ENCODE measurements around the gene NDUFA13. TPM values are rescaled to one million over a fixed set of nuclear protein-coding genes. Genes with fewer than 3 reads are reported as not detected.

Gene NDUFA13
- polyA plus RNA-seq, 1 donor from 2014 or later, result 266 TPM

DNA sequence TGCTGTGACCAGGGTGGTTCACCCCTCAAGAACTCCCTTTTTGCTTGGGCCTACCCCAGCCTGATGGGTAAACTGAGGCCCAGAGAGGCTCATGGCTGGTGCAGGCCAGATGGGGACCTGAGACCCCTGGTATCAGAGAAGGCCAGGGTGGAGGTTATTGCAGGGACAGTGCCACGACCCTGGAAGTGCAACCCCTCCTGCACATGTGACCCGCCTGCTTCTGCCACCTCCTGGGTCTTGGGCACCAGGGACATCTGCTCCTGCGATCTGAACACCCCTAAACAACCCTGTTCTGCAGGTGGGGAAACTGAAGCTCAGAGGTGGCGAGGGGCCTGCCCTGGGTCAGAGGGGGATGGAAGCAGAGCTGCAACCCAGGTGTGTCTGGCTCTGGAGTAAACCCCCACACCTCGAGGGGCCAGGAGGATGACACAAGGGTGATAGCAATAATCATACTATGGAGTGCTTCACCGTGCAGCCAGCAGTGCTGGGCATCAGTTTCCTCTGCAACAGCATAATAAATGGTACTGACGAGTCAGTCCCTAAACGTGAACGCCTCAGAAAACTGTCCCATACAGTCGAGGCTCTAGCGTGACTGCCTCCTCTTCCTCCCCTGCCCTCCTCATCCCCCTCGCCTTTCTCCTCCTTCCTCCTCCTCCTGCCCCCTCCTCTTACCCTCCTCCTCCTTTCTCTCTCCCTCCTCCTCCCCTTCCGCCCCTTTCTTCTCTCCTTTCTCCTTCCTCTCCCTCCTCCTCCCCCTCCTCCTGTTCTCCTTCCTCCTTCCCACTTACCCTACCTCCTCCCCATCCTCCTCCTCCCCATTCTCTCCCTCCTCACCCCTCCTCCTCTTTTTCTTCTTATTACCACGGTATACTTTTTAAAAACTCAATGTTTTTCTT lies 17.0 kb downstream of the NDUFA13 start:
- no peaks in the 10 kb centered on the region for H3K9me2 ChIP-seq (ENCODE audit: insufficient read depth, low read length)
- no peak overlapping the region for H3K27ac ChIP-seq (ENCODE audit: low read length)
- no peaks in the 10 kb centered on the region for H3K27me3 ChIP-seq (ENCODE audit: insufficient read depth, low read depth, low read length)
- H3K9ac ChIP-seq (ENCODE audit: low read length), result no peak overlapping the region
- H4K20me1 ChIP-seq (ENCODE audit: insufficient read depth), result no peaks in the 10 kb centered on the region
- H3K79me2 ChIP-seq (replicated peaks; ENCODE audit: insufficient read depth, low read length), result no peaks in the 10 kb centered on the region
- H2AFZ ChIP-seq (ENCODE audit: low read depth, low read length), result no peak overlapping the region
- TF ChIP-seq, protein P1, sequence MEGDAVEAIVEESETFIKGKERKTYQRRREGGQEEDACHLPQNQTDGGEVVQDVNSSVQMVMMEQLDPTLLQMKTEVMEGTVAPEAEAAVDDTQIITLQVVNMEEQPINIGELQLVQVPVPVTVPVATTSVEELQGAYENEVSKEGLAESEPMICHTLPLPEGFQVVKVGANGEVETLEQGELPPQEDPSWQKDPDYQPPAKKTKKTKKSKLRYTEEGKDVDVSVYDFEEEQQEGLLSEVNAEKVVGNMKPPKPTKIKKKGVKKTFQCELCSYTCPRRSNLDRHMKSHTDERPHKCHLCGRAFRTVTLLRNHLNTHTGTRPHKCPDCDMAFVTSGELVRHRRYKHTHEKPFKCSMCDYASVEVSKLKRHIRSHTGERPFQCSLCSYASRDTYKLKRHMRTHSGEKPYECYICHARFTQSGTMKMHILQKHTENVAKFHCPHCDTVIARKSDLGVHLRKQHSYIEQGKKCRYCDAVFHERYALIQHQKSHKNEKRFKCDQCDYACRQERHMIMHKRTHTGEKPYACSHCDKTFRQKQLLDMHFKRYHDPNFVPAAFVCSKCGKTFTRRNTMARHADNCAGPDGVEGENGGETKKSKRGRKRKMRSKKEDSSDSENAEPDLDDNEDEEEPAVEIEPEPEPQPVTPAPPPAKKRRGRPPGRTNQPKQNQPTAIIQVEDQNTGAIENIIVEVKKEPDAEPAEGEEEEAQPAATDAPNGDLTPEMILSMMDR (IDR thresholded peaks at IDR 0.05; ENCODE audit: poor library complexity, severe bottlenecking), result no peak
- TF ChIP-seq TAF1 (IDR thresholded peaks at IDR 0.05; ENCODE audit: low read depth) (no peak), SMC3 (conservative IDR thresholded peaks at IDR 0.05; ENCODE audit: poor library complexity) (no peak), POLR2AphosphoS5 (IDR thresholded peaks at IDR 0.05) (no peak), EZH2 (IDR thresholded peaks at IDR 0.05; ENCODE audit: borderline replicate concordance, insufficient read depth, low read length, poor library complexity, severe bottlenecking) (no peak)
- TF ChIP-seq, protein P2, sequence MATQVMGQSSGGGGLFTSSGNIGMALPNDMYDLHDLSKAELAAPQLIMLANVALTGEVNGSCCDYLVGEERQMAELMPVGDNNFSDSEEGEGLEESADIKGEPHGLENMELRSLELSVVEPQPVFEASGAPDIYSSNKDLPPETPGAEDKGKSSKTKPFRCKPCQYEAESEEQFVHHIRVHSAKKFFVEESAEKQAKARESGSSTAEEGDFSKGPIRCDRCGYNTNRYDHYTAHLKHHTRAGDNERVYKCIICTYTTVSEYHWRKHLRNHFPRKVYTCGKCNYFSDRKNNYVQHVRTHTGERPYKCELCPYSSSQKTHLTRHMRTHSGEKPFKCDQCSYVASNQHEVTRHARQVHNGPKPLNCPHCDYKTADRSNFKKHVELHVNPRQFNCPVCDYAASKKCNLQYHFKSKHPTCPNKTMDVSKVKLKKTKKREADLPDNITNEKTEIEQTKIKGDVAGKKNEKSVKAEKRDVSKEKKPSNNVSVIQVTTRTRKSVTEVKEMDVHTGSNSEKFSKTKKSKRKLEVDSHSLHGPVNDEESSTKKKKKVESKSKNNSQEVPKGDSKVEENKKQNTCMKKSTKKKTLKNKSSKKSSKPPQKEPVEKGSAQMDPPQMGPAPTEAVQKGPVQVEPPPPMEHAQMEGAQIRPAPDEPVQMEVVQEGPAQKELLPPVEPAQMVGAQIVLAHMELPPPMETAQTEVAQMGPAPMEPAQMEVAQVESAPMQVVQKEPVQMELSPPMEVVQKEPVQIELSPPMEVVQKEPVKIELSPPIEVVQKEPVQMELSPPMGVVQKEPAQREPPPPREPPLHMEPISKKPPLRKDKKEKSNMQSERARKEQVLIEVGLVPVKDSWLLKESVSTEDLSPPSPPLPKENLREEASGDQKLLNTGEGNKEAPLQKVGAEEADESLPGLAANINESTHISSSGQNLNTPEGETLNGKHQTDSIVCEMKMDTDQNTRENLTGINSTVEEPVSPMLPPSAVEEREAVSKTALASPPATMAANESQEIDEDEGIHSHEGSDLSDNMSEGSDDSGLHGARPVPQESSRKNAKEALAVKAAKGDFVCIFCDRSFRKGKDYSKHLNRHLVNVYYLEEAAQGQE (IDR thresholded peaks at IDR 0.05; ENCODE audit: borderline replicate concordance), result no peak
- H3K9me3 ChIP-seq (ENCODE audit: low read length), result no peaks in the 10 kb centered on the region
- no peaks in the 10 kb centered on the region for H3K36me3 ChIP-seq (ENCODE audit: insufficient read depth, low read length)
- no peak overlapping the region for H3K4me3 ChIP-seq (ENCODE audit: low read length)
- H3K4me2 ChIP-seq (ENCODE audit: low read length), result no peak overlapping the region
- no peaks in the 10 kb centered on the region for H3F3A ChIP-seq (ENCODE audit: insufficient read depth, low read length, poor library complexity, severe bottlenecking)

DNA sequence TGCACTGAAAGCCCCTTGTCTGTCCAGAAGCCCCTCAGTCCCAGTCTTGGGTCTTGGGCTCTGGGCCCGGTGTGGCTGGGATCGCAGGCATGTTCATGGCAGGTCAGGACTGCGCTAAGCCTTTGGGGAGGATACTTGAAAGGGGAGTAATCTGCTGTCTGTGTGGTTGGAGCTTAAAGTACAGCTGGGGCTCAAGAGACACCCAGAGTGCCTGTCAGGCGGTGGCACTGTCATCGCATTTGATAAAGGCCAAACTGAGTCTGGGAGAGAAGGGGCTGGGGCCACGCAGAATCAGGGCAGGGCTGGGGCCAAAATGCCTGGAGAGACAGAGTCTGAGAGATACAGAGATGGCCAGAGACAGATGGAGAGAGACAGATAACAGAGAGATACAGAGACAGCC lies 17.8 kb downstream of the NDUFA13 start:
- no peaks in the 10 kb centered on the region for H3K79me2 ChIP-seq (replicated peaks; ENCODE audit: insufficient read depth, low read length)
- no peaks in the 10 kb centered on the region for H3K36me3 ChIP-seq (ENCODE audit: insufficient read depth, low read length)
- no peaks in the 10 kb centered on the region for H4K20me1 ChIP-seq (ENCODE audit: insufficient read depth)
- TF ChIP-seq SMC3 (conservative IDR thresholded peaks at IDR 0.05; ENCODE audit: poor library complexity), result no peak
- no peak for TF ChIP-seq POLR2AphosphoS5 (IDR thresholded peaks at IDR 0.05)
- TF ChIP-seq, protein P2 (IDR thresholded peaks at IDR 0.05; ENCODE audit: borderline replicate concordance), result no peak
- TF ChIP-seq, protein P1 (IDR thresholded peaks at IDR 0.05; ENCODE audit: poor library complexity, severe bottlenecking), result no peak
- no peak for TF ChIP-seq RAD21 (conservative IDR thresholded peaks at IDR 0.05)
- TF ChIP-seq MXI1 (conservative IDR thresholded peaks at IDR 0.05; ENCODE audit: poor library complexity, severe bottlenecking), result no peak
- no peak for TF ChIP-seq EZH2 (IDR thresholded peaks at IDR 0.05; ENCODE audit: borderline replicate concordance, insufficient read depth, low read length, poor library complexity, severe bottlenecking)
- no peak for TF ChIP-seq EP300 (conservative IDR thresholded peaks at IDR 0.05; ENCODE audit: poor library complexity, severe bottlenecking)
- TF ChIP-seq TAF1 (IDR thresholded peaks at IDR 0.05; ENCODE audit: low read depth), result no peak
- no peak overlapping the region for H3K4me3 ChIP-seq (ENCODE audit: low read length)
- H3K27ac ChIP-seq (ENCODE audit: low read length), result no peak overlapping the region
- H3K9me3 ChIP-seq (ENCODE audit: low read length), result no peaks in the 10 kb centered on the region
- no peaks in the 10 kb centered on the region for H3K27me3 ChIP-seq (ENCODE audit: insufficient read depth, low read depth, low read length)
- H3F3A ChIP-seq (ENCODE audit: insufficient read depth, low read length, poor library complexity, severe bottlenecking), result no peaks in the 10 kb centered on the region
- H2AFZ ChIP-seq (ENCODE audit: low read depth, low read length), result no peak overlapping the region
- no peak overlapping the region for H3K4me2 ChIP-seq (ENCODE audit: low read length)
- no peak overlapping the region for H3K9ac ChIP-seq (ENCODE audit: low read length)
- no peaks in the 10 kb centered on the region for H3K9me2 ChIP-seq (ENCODE audit: insufficient read depth, low read length)
